ENCODE measurements around the gene KLF6. TPM values are rescaled to one million over a fixed set of nuclear protein-coding genes. Genes with fewer than 3 reads are reported as not detected.
A peak's percentile ranks its signal among the peaks of the same experiment; 100 is the strongest.

Gene KLF6
- total RNA-seq, 1 donor from 2014 or later = 330 TPM

DNA sequence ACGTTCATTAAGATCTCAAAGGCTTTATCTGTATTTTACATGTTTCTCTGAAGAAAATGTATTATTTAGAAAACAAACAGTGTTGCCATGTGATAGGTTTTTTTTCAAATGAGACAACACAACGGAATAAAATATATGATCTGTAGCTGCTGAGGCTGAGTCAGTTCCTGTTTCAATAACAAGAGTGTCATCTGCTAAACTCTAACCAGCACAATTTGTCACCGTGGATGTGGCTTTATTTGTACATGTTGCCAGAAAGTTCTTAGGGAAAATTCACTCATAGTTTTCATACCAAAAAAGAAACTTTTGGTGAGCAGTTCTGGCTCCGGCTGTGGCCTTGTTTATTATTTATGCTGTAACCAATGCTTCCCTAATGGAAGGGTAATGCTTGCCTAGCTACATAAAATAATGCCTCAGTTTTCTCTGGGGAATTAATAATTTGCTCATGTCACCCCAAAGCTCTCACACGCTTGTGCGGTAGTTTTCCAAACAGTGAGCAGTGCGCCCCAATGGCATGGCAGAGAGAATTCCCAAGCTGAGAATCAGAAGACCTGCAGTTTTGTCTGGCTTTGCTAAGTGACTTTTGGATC, 20.3 kb upstream of the KLF6 start:
- no peaks in the 10 kb centered on the region for H3K9me3 Mint-ChIP-seq (ENCODE audit: low read depth)
- DNase-seq (ENCODE audit: low spot score) = no peak
- H3K27me3 Mint-ChIP-seq (ENCODE audit: low read depth) = no peaks in the 10 kb centered on the region
- no peak overlapping the region for H3K27ac Mint-ChIP-seq (ENCODE audit: unreplicated experiment)
- H3K36me3 Mint-ChIP-seq (ENCODE audit: low read depth) = no peaks in the 10 kb centered on the region
- TF ChIP-seq, protein P1, sequence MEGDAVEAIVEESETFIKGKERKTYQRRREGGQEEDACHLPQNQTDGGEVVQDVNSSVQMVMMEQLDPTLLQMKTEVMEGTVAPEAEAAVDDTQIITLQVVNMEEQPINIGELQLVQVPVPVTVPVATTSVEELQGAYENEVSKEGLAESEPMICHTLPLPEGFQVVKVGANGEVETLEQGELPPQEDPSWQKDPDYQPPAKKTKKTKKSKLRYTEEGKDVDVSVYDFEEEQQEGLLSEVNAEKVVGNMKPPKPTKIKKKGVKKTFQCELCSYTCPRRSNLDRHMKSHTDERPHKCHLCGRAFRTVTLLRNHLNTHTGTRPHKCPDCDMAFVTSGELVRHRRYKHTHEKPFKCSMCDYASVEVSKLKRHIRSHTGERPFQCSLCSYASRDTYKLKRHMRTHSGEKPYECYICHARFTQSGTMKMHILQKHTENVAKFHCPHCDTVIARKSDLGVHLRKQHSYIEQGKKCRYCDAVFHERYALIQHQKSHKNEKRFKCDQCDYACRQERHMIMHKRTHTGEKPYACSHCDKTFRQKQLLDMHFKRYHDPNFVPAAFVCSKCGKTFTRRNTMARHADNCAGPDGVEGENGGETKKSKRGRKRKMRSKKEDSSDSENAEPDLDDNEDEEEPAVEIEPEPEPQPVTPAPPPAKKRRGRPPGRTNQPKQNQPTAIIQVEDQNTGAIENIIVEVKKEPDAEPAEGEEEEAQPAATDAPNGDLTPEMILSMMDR (IDR thresholded peaks at IDR 0.05) = no peak
- no peaks in the 10 kb centered on the region for H3K4me1 Mint-ChIP-seq (ENCODE audit: low read depth)
- H3K4me3 Mint-ChIP-seq (ENCODE audit: unreplicated experiment) = peak overlapping the region; percentile 31

DNA sequence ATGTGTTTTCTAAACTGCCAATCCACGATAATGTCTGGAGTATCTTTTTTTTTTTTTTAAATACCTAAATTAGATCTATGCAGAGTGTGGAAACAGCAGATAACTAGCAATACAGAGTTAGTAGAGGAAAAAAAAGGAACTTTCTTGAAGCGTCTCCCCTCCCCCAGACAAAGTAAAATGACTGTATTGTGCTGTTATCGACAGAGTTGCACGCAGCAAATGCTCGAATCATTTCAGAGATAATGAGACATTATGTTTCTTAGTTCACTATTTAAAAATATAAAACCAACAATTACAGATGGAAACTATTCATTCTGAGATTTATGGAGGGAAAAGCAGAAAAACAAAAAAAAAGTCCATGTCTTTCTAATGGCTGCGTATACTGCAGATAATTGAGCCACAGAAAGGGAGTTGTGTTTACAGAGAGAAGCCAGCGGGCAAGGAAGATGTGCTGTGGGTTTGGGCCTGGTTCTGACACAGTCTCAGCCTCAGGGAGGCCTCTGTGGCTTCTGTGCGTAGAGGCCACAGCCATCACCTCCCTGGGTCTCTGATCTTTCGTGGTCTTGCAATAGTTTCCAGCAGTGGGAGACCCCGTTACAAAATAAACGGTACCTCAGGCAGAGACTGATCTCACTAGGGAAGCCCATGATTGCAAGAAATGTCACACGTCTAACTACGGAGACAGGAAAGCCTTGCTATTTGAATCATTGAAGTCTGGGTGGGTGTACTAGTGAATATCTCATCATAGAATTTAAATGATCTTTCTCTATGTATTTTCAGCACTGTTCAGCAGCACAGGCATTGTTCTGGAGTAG, 19.1 kb upstream of the KLF6 start:
- Mint-ChIP-seq H3K4me1 (ENCODE audit: low read depth) (no peaks in the 10 kb centered on the region), H3K4me3 (ENCODE audit: unreplicated experiment) (peak overlapping the region; percentile 11), H3K36me3 (ENCODE audit: low read depth) (no peaks in the 10 kb centered on the region), H3K27me3 (ENCODE audit: low read depth) (no peaks in the 10 kb centered on the region), H3K9me3 (ENCODE audit: low read depth) (peaks cover 6% of the 10 kb centered on the region), H3K27ac (ENCODE audit: unreplicated experiment) (no peak overlapping the region)
- TF ChIP-seq, protein P1 (IDR thresholded peaks at IDR 0.05) = no peak
- no peak for DNase-seq (ENCODE audit: low spot score)

DNA sequence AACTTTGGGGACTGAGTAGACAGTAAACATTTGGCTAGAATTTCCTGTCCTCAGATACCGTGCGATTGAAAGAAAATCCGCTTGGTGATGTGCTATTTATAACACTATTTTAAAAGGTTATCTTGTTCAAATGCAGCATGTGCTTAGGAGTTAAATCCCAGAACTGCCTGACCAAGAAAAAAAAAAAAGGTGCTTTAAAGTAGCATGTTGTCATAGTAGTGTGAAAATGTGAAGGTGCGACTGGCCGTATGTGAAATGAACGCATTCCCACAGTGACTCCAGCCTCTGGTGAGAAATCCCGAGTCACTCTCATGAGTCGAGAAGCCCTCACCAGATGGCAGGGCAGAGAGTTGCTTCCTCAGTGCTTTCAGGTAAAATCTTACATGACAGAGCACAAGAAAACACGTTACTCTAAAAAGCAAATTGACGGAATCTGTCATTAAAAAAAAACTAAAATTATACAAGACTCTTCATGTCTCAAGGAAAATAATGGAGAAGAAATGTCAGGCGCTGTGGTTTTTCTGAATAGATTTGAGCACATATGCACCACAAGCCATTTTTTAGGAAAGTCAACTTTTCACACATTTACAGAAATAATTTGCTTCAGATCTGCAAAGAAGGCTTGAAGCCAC, 18.4 kb upstream of the KLF6 start:
- Mint-ChIP-seq H3K9me3 (ENCODE audit: low read depth) (peaks cover 8% of the 10 kb centered on the region), H3K36me3 (ENCODE audit: low read depth) (peaks cover under 1% of the 10 kb centered on the region), H3K4me1 (ENCODE audit: low read depth) (no peaks in the 10 kb centered on the region), H3K27ac (ENCODE audit: unreplicated experiment) (no peak overlapping the region), H3K4me3 (ENCODE audit: unreplicated experiment) (peak overlapping the region; percentile 39), H3K27me3 (ENCODE audit: low read depth) (no peaks in the 10 kb centered on the region)
- TF ChIP-seq, protein P1 (IDR thresholded peaks at IDR 0.05) = peak; percentile 40
- DNase-seq (ENCODE audit: low spot score) = no peak

DNA sequence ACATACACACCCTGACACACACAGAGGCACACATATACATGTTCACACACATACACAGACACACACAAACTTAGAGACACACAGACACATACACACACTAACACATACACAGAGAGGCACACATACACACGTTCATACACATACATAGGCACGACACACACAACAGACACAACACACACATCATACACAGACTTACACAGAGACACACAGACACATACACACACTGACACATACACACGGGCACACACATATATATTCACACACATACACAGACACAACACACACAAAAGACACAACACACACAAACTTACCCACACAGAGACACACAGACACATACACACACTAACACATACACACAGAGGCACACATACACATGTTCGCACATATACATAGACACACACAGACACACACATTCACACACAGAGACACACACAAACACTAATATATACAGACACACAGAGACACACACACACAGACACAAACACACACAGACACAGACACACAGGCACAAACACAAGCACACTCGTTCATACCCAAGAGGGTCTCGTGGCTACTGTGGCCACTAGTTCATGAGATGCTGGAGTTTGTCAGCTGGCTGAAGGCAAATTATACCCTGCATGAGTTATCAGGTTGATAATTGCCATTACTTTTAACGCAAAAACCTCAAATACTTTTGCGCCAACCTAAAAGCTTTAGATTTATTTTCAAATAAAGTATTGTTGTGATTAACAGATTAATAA, 17.7 kb upstream of the KLF6 start:
- H3K36me3 Mint-ChIP-seq (ENCODE audit: low read depth) = peaks cover 5% of the 10 kb centered on the region
- DNase-seq (ENCODE audit: low spot score) = no peak
- TF ChIP-seq, protein P1 (IDR thresholded peaks at IDR 0.05) = no peak
- H3K4me3 Mint-ChIP-seq (ENCODE audit: unreplicated experiment) = no peak overlapping the region
- H3K27me3 Mint-ChIP-seq (ENCODE audit: low read depth) = no peaks in the 10 kb centered on the region
- no peaks in the 10 kb centered on the region for H3K4me1 Mint-ChIP-seq (ENCODE audit: low read depth)
- H3K27ac Mint-ChIP-seq (ENCODE audit: unreplicated experiment) = no peak overlapping the region
- H3K9me3 Mint-ChIP-seq (ENCODE audit: low read depth) = peaks cover 14% of the 10 kb centered on the region
